Thyroid gland (tissue), 4 donors: ENCODE measurements around the gene KRT76.

Experiments
- POLR2A ChIP-seq, 2 donors: fragments of 450-650 bp; IDR thresholded peaks; one replicate each; pipeline ENCODE4 v1.6.1; 2017; ENCODE audit warnings: antibody characterized with exemption in 2 of 2, mild to moderate bottlenecking in 2 of 2, moderate library complexity in 1 of 2
- TF ChIP-seq, protein P1 (sequence below), 6 experiments: fragments of 200-600 bp in 3 of 6; fragments of 450-650 bp in 3 of 6; sonication (generic) in 3 of 6; IDR thresholded peaks; one replicate each; pipeline ENCODE4 v1.5.1; 2016 to 2019; ENCODE audit warnings: antibody characterized with exemption in 6 of 6, mild to moderate bottlenecking in 2 of 6, inconsistent platforms in 1 of 6, moderate library complexity in 1 of 6

DNA sequence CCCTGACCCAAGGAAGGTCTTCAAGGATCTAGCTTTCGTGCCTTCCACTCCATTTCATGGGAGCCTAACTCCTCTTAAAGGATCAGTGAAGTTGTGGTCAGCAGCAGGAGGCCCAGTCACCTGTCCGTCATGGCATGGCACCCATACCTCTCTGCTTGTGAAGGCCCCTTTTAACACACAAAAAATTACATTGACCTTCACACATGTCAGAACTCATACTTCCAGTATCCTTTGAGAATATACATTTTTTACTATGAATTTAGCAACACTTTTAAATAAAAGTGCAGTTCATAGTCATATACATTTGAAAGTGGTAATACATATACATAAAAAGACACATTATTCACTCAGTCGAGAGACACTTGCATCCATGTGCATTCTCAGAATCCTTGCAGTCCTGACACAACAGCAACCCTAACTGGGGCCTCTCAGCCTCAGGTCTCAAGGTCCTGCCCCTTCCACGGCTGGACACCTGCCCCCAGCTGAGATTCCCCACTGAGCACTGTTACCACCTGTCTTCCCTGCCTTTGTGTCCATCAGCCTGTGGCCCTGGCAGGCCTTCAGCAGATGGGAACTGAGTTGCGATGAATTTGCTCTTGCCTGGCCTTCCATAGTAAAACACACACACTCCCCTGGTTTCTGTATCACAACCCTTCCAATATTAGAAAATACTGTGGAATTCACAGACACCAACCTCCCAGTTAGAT is 22.5 kb upstream of the KRT76 start:
- TF ChIP-seq, protein P1, sequence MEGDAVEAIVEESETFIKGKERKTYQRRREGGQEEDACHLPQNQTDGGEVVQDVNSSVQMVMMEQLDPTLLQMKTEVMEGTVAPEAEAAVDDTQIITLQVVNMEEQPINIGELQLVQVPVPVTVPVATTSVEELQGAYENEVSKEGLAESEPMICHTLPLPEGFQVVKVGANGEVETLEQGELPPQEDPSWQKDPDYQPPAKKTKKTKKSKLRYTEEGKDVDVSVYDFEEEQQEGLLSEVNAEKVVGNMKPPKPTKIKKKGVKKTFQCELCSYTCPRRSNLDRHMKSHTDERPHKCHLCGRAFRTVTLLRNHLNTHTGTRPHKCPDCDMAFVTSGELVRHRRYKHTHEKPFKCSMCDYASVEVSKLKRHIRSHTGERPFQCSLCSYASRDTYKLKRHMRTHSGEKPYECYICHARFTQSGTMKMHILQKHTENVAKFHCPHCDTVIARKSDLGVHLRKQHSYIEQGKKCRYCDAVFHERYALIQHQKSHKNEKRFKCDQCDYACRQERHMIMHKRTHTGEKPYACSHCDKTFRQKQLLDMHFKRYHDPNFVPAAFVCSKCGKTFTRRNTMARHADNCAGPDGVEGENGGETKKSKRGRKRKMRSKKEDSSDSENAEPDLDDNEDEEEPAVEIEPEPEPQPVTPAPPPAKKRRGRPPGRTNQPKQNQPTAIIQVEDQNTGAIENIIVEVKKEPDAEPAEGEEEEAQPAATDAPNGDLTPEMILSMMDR (IDR thresholded peaks at IDR 0.05) = no peak
- TF ChIP-seq POLR2A (IDR thresholded peaks at IDR 0.05) = no peak
